Activated naive CD8-positive, alpha-beta T cell treated with anti-CD3 and anti-CD28 coated beads, Interleukin-2, amount 50 U/mL, for 24 hours (primary cell): ENCODE results near the gene CYSLTR1.
"Not testable (repeated sequence)": the region's sequence is repeated elsewhere in the genome, so short reads cannot be mapped to it uniquely, and the experiment has no call there.

Experiments used
- ATAC-seq: fragments of 150-1000 bp; cut with Tn5 transposase; one replicate; pipeline ENCODE4 v1.10.0; 2021
- DNase-seq: peaks from one replicate; pipeline ENCODE4 v3.0.0; 2021
- H3K27ac Mint-ChIP-seq: one replicate; pipeline ENCODE4 v1.8.0; 2021; ENCODE audit warnings: mild to moderate bottlenecking, mixed read lengths
- H3K27me3 Mint-ChIP-seq: one replicate; pipeline ENCODE4 v1.8.0; 2021; ENCODE audit warnings: mixed read lengths
- H3K36me3 Mint-ChIP-seq: one replicate; pipeline ENCODE4 v1.8.0; 2021; ENCODE audit warnings: low read depth, mixed read lengths
- H3K4me1 Mint-ChIP-seq: one replicate; pipeline ENCODE4 v1.8.0; 2021; ENCODE audit warnings: mixed read lengths
- H3K4me3 Mint-ChIP-seq: one replicate; pipeline ENCODE4 v1.8.0; 2021; ENCODE audit warnings: mild to moderate bottlenecking, moderate library complexity, mixed read lengths
- H3K9me3 Mint-ChIP-seq: one replicate; pipeline ENCODE4 v1.8.0; 2021; ENCODE audit warnings: mixed read lengths

CYSLTR1 gene

GRCh38 chrX:78314561-78314960 lies 12.8 kb downstream of the CYSLTR1 start:
- Mint-ChIP-seq H3K36me3 (no peaks in the 10 kb centered on the region), H3K27me3 (no peaks in the 10 kb centered on the region), H3K4me1 (peaks cover 37% of the 10 kb centered on the region), H3K4me3 (no peak overlapping the region), H3K9me3 (no peaks in the 10 kb centered on the region), H3K27ac (peak overlapping the region; percentile 10)
- ATAC-seq (peak; percentile 88), DNase-seq (no peak)

DNA sequence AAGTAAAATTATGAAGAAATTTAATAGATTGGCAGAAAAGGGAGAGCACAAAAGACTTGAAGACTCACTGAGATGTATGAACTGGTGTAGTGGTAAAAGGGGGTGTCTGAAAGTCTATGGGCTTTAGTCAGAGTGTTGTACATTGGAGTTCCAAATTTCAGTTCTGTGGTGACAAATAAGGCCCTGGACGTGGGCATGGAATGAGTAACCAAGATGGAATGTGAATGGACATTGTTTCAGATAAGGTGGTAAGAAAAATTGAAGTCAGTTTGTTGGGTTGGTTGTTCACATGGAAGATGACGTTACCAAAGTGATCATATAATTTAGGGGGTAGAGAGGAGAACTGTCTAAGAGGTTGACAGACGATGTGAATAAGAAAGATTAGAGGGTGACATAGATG lies 13.9 kb downstream of the CYSLTR1 start:
- Mint-ChIP-seq H3K36me3 (no peaks in the 10 kb centered on the region), H3K4me3 (no peak overlapping the region), H3K27ac (no peak overlapping the region), H3K9me3 (no peaks in the 10 kb centered on the region), H3K27me3 (no peaks in the 10 kb centered on the region), H3K4me1 (peaks cover 35% of the 10 kb centered on the region)
- ATAC-seq, result no peak
- DNase-seq, result no peak

- Mint-ChIP-seq H3K9me3 (no peaks in the 10 kb centered on the region), H3K36me3 (no peaks in the 10 kb centered on the region), H3K4me1 (peaks cover 11% of the 10 kb centered on the region), H3K4me3 (no peak overlapping the region), H3K27ac (no peak overlapping the region), H3K27me3 (no peaks in the 10 kb centered on the region)
- no peak for ATAC-seq
- no peak for DNase-seq
Measured at GRCh38 chrX:78307665-78308064, 19.7 kb downstream of the CYSLTR1 start.

GRCh38 chrX:78303086-78303485 lies 24.3 kb downstream of the CYSLTR1 start:
- Mint-ChIP-seq H3K27me3 (no peaks in the 10 kb centered on the region), H3K4me1 (no peaks in the 10 kb centered on the region), H3K9me3 (peaks cover 5% of the 10 kb centered on the region), H3K36me3 (peaks cover 6% of the 10 kb centered on the region), H3K27ac (no peak overlapping the region), H3K4me3 (no peak overlapping the region)
- no peak for ATAC-seq
- no peak for DNase-seq

DNA sequence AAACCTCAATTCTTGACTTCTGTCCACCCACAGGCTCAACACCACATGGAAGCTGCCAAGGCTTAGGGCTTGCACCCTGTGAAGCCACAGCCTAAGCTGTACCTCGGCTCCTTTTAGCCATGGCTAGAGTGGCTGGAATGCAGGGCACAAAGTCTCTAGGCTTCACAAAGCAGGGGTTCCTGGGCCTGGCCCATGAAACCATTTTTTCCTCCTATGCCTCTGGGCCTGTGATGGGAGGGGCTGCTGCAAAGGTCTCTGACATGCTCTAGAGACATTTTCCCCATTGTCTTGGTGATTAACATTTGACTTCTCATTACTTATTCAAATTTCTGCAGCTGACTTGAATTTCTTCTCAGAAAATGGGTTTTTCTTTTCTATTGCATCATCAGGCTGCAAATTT lies 26.5 kb downstream of the CYSLTR1 start:
- peaks cover 11% of the 10 kb centered on the region for H3K9me3 Mint-ChIP-seq
- ATAC-seq, H3K4me3 Mint-ChIP-seq, H3K36me3 Mint-ChIP-seq, H3K4me1 Mint-ChIP-seq, H3K27me3 Mint-ChIP-seq, DNase-seq, H3K27ac Mint-ChIP-seq: not testable (repeated sequence)

DNA sequence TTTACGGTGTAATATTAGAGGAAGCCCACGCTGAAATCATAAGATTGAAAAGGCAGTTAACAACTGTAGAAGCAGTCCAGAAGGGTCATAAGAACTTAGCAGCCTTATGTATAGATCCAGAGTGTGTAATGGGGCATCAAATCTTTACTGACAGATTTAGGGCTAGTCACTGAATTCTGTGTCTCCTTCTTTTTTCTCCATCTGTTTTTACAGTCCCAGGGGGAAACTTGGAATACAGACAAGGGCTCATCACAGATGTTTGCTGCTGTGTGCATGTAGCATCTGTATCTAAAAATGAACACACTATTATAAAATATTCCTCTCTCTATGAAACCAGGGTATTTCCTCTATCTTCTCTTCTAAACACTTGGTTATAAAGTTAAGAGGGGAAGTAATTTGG lies 43.9 kb downstream of the CYSLTR1 start:
- Mint-ChIP-seq H3K27me3 (no peaks in the 10 kb centered on the region), H3K9me3 (peaks cover 7% of the 10 kb centered on the region), H3K4me3 (no peak overlapping the region), H3K27ac (no peak overlapping the region), H3K4me1 (no peaks in the 10 kb centered on the region), H3K36me3 (peaks cover 13% of the 10 kb centered on the region)
- no peak for ATAC-seq
- DNase-seq, result no peak

- H3K9me3 Mint-ChIP-seq, result no peaks in the 10 kb centered on the region
- H3K4me1 Mint-ChIP-seq, result no peaks in the 10 kb centered on the region
- H3K4me3 Mint-ChIP-seq, result no peak overlapping the region
Measured at GRCh38 chrX:78237127-78237526, 90.3 kb downstream of the CYSLTR1 start.

GRCh38 chrX:78226047-78226446 lies 101.4 kb downstream of the CYSLTR1 start:
- not testable (repeated sequence) for H3K4me3 Mint-ChIP-seq, H3K27ac Mint-ChIP-seq, H3K9me3 Mint-ChIP-seq, H3K27me3 Mint-ChIP-seq, H3K36me3 Mint-ChIP-seq, ATAC-seq, H3K4me1 Mint-ChIP-seq, DNase-seq

More at GRCh38 chrX:78237127-78237526, 90.3 kb downstream of the CYSLTR1 start:
- H3K27me3 Mint-ChIP-seq, result no peaks in the 10 kb centered on the region
- DNase-seq (no peak), ATAC-seq (no peak)
- H3K27ac Mint-ChIP-seq, result no peak overlapping the region
- H3K36me3 Mint-ChIP-seq, result no peaks in the 10 kb centered on the region
